Measurements from ENCODE around the gene GSDME. TPM values are rescaled to one million over a fixed set of nuclear protein-coding genes. Genes with fewer than 3 reads are reported as not detected.

The GSDME gene
- total RNA-seq, 4 donors from 2014 or later, result 9.0 to 44.0 (median 14.3) TPM

DNA sequence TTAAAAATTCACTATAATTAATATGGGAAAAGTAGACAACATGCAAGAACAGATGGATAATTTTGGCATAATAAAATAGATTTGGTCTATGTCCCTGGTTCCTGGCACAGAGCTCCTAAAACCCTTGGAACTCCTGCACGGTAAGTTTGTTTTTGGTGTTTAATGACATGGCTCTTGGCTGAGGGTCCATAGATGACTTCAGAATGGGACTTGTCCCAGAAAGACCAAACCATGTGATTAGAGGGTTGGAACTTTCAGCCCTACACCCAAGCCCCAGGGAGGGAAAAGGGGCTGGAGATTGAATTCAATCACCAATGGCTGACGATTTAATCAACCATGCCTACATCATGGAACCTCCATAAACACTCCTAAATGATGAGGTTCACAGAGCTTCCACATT, 12.6 kb upstream of the GSDME start:
- TF ChIP-seq, protein P1, sequence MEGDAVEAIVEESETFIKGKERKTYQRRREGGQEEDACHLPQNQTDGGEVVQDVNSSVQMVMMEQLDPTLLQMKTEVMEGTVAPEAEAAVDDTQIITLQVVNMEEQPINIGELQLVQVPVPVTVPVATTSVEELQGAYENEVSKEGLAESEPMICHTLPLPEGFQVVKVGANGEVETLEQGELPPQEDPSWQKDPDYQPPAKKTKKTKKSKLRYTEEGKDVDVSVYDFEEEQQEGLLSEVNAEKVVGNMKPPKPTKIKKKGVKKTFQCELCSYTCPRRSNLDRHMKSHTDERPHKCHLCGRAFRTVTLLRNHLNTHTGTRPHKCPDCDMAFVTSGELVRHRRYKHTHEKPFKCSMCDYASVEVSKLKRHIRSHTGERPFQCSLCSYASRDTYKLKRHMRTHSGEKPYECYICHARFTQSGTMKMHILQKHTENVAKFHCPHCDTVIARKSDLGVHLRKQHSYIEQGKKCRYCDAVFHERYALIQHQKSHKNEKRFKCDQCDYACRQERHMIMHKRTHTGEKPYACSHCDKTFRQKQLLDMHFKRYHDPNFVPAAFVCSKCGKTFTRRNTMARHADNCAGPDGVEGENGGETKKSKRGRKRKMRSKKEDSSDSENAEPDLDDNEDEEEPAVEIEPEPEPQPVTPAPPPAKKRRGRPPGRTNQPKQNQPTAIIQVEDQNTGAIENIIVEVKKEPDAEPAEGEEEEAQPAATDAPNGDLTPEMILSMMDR (IDR thresholded peaks at IDR 0.05; ENCODE audit: low read depth), result no peak

DNA sequence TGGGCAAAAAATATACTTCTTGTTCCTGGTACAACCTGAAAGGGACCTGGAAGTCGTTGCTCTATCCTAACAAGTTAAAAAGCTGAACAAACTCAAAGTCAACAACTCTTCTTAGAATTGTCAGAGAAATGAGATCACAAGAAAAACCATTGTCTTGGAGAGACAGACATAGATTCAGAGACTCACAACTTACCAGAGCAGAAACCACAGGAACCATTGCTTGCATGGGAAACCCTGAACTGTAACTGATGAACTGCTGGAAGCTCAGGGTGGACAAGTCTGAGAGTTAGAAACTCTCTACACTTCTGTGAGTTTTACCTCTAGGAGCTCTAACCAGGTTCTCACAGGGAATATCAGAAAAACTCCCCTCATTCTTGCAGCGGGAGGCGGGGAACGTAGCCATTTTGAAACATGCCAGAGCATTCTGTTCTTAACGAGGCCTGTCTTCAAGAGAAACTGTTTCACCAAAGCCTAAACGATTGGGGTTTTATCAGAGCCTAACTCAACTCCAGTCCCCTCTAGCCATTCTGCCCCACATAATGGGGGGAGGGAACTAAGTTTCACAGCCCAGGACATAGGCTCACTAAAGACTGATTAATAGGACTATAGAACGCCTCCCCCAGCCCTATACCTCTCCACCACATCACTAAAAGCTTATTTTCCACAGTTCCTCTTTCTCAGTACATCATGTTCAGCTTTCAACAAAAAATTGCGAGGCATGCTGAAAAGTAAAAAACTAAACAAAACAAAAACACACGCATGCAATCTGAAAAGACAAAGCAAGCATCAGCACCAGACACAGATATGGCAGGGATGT, 12.0 kb upstream of the GSDME start:
- TF ChIP-seq, protein P1 (IDR thresholded peaks at IDR 0.05; ENCODE audit: low read depth), result no peak

DNA sequence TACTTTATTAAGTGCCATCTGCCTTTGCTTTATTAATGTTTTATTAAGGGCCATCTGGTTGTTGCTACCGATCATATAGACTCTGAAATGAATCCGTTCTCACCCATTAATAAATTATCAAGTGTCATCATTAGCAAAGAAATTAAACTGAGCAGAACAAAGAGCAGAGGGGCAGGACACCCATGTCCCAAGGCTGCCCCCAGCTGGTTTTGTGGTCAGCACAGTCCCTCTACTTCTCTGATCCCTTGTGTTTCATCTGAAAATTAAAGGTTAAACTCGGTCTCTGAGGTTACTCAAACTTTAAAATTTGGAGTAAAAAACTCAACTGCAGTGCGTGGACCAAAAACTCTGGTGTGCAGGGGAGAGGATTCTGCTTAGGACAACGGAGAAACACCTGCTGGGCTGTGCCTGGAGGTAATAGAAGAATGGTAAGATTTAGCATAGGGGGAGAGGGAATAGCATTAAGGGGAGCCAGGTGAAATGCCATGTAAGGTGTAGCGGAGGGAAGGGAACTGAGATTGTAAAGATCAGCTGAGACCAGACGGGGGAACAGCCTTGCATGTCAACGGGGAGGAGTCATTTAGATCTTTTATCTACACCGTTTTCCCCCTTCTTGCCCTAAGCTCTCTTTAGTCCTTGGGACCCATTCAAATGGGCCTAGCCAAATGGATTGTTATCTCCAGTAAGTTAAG, 10.8 kb upstream of the GSDME start:
- TF ChIP-seq, protein P1 (IDR thresholded peaks at IDR 0.05; ENCODE audit: low read depth), result no peak

DNA sequence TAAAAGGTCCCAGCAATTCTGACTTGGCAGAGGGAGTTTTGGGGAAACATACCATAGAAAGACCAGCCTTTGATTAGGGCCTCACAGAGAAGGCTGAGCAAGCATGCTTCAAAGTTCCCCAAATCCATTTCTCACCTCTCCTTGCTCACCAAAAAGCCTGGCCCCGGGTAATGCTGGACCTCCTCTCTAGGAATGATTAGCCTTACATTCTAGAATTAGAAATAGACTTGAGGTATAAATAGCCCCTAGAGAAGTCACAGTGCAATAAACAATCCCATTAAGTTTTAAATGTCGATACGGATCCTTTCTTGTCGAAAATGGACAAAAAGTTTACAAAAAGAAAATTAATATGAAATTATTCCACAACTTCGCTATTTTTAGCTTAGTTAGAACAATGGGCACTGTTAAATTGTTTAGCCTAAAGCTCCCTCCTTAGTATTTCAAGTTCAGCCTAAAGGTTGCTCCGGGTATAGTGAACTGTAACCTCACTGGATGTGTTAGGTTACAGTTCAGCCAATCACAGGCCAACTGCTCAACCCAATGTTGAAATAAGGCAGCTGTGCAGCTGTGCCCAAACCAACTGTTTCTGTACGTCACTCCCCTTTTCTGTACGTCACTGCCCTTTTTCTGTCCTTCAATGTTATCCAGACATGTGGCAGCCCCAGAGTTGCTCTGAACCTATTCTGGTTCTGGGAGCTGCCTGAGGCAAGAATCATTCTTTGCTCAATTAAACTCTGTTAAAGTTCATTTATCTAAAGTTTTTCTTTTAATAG, 7.9 kb upstream of the GSDME start:
- TF ChIP-seq, protein P1 (IDR thresholded peaks at IDR 0.05; ENCODE audit: low read depth), result no peak

DNA sequence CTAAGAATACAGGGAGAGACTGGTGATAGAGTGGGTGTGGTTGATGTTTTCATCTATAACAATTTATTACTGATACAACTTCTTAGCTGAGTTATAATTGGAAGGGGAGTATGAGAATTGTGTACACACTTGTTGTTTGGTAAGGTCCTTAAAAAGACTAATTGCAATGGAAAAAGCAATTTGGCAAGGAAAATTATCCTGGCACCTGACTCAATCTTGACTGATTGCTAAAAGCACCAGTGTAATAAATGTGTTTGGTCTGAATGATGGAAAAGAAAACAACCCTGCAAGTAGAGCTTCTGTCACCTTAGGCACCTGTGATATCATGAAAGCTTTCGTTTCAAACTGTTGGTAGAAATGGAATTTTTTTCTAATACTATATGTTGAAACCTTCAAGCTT, 6.7 kb upstream of the GSDME start:
- TF ChIP-seq, protein P1 (IDR thresholded peaks at IDR 0.05; ENCODE audit: low read depth), result no peak

DNA sequence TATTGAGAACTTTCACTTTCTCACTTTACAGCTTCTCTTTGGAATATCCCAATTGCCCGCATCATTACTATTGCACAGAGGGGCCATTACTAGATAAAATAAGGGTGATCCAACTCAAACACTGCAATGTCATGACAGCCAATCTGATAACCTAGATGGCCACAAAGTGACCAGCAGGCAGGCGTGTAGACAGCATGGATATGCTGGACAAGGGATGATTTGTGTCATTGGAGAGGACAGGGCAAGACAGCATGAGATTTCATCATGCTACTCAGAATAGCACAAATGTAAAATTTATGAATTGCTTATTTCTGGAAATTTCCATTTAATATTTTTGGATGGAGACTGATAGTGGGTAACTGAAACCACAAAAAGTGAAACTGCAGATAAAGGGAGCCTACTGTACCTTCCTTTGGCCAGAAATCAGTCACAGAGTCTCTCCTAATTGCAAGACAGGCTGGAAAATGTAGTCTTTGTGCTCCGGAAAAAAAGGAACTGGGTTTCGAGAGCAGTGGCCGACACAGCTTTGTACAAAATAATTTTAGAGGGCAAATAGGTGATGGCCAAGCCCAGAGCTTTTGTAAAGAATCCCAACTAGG, 6.1 kb upstream of the GSDME start:
- TF ChIP-seq, protein P1 (IDR thresholded peaks at IDR 0.05; ENCODE audit: low read depth), result no peak
